ENCODE measurements around the gene SEMA5B. TPM values are rescaled to one million over a fixed set of nuclear protein-coding genes. Genes with fewer than 3 reads are reported as not detected.

The SEMA5B gene
- polyA plus RNA-seq, 1 donor (not counting 4 experiments of a cell fraction or from before 2014, with no cell fraction given): 0.04 TPM

DNA sequence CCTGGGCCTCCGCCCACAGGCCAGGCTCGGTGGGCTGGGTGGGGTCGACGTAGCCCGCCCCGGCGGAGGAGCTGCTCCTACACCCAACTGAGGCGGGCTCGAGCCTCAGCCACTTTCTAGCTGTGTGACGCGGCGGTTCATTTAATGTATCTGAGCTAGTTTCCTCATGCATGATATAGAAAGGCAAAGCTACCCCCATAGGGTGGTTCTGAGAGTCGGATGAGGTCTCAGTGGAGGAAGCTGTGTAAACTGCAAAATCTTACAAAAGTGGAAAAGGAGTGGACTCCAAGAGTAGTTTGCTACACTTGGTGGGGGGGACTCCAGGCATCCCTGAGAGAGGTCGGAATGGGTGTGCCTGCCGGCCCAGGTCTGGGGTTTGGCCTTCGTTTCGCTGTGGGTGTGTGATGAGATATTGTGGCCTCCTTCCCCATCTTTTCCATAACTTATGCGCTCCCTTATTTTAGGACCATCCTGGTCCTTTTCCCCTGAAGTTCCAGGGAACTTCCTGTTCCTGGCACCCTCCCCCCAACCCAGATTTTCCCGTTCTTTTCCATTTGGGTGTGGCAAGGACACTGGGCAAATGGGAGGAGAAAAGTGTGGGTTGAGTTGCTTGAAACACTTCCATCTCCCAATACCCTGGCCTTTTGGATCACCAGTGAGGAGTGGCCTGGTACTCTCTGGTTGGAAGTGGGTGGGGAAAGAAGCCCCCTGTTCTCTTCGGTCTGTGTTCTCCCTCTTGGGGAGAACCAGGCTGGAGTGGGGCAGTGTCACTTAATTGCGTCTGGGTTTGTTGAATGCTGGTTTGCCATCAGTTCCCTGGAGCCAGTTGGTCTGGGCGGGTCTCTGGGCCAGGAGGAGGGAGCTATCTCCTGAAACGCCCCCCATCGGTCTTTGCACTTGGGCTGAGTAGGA lies 40.4 kb upstream of the SEMA5B start:
- H3K27ac ChIP-seq (ENCODE audit: control insufficient read depth, insufficient read depth, low read length): peak overlapping the region; percentile 72
- peaks cover 21% of the 10 kb centered on the region for H4K20me1 ChIP-seq (ENCODE audit: control insufficient read depth, extremely low read depth, insufficient read depth, low read length)
- peak overlapping the region; percentile 72 for H2AFZ ChIP-seq (ENCODE audit: control insufficient read depth, low read length)
- peaks cover 60% of the 10 kb centered on the region for H3K79me2 ChIP-seq (ENCODE audit: control insufficient read depth, insufficient read depth, low read length)
- peak overlapping the region; percentile 87 for H3K9ac ChIP-seq (ENCODE audit: control insufficient read depth, extremely low read depth, insufficient read depth, low read length)
- TF ChIP-seq, protein P1, sequence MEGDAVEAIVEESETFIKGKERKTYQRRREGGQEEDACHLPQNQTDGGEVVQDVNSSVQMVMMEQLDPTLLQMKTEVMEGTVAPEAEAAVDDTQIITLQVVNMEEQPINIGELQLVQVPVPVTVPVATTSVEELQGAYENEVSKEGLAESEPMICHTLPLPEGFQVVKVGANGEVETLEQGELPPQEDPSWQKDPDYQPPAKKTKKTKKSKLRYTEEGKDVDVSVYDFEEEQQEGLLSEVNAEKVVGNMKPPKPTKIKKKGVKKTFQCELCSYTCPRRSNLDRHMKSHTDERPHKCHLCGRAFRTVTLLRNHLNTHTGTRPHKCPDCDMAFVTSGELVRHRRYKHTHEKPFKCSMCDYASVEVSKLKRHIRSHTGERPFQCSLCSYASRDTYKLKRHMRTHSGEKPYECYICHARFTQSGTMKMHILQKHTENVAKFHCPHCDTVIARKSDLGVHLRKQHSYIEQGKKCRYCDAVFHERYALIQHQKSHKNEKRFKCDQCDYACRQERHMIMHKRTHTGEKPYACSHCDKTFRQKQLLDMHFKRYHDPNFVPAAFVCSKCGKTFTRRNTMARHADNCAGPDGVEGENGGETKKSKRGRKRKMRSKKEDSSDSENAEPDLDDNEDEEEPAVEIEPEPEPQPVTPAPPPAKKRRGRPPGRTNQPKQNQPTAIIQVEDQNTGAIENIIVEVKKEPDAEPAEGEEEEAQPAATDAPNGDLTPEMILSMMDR (optimal IDR thresholded peaks at IDR 0.05 in 1 of 3, IDR thresholded peaks at IDR 0.05 in 1 of 3, conservative IDR thresholded peaks at IDR 0.05 in 1 of 3; ENCODE audit: extremely low read depth in 1 of 3, insufficient read depth in 2 of 3, low read length in 3 of 3): no peak
- dilution Hi-C loops (cut with MboI; ENCODE audit: extremely low pct_ligation_motif_present, low sequenced_read_pairs): no loop called here
- H3K36me3 ChIP-seq (ENCODE audit: control insufficient read depth in 2 of 2, extremely low read depth in 1 of 2, insufficient read depth in 2 of 2, low read length in 2 of 2): peaks cover 0 to 9% of the 10 kb centered on the region in 2 experiments
- H3K4me3 ChIP-seq (ENCODE audit: control insufficient read depth in 2 of 3, extremely low read depth in 1 of 3, insufficient read depth in 2 of 3, low read depth in 1 of 3, low read length in 3 of 3): peak overlapping the region; percentile 77 to 95 (median 86)
- peaks cover 11% of the 10 kb centered on the region for H3K9me1 ChIP-seq (ENCODE audit: control insufficient read depth, extremely low read depth, insufficient read depth, low read length)
- peak overlapping the region; percentile 70 for H3K4me2 ChIP-seq (ENCODE audit: control insufficient read depth, extremely low read depth, insufficient read depth, low read depth, low read length)
- DNase-seq (ENCODE audit: low read depth, low spot score): no peak
- peaks cover 22% of the 10 kb centered on the region for H3K4me1 ChIP-seq (ENCODE audit: control insufficient read depth, extremely low read depth, insufficient read depth, low read length)
- no peaks in the 10 kb centered on the region for H3K9me3 ChIP-seq (ENCODE audit: control insufficient read depth, low read depth, low read length)
- H3K27me3 ChIP-seq (ENCODE audit: control insufficient read depth, extremely low read depth, insufficient read depth, low read length): no peaks in the 10 kb centered on the region
- FAIRE-seq: no peak

DNA sequence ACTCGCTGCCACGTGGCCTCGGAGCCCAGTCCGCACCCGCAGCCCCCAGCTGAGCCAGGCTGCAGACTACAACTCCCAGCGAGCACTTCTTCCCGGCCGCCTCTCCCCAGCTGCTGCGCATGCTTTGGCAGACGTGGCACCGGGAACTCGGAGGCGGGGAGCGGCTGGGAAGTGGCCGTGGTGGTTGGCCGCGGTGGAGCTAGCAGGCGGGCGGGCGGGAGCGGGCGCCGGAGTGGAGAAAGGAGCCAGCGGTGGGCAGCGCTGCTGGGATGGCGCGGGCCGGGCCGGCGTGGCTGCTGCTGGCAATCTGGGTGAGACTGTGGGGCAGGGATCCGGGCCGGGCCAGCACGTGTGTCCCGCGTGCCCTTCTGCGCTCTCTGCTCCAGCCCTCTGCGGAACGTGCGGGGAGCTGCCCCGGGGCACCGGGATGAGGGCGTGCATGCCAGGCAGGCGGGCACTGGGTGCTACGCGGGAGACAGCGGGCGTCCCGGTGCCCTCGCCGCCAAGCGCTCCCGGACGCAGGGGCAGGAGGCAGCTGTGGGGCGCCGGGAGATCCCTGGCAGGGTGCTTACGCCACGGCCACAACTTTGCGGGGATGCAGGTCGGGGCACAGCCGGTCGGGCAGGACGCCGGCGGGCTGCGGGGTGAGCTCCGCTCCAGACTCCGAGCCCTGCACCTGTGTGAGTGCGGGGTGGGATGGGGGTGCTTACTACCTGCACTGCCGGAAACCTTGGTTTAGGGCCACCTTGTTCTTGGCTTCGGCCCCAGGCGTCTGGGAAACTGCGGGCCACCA lies 39.5 kb upstream of the SEMA5B start, which contains the start of gene PDIA5:
PDIA5 (plus strand) TSS at position 130 of the 793 bp plus-strand sequence; CDS start at position 270, 140 bp downstream.
- dilution Hi-C loops (cut with MboI; ENCODE audit: extremely low pct_ligation_motif_present, low sequenced_read_pairs): no loop called here

More for the DNA sequence above, 39.5 kb upstream of the SEMA5B start, which contains the start of gene PDIA5:
- peaks cover 0 to 8% of the 10 kb centered on the region in 2 experiments for H3K36me3 ChIP-seq (ENCODE audit: control insufficient read depth in 2 of 2, extremely low read depth in 1 of 2, insufficient read depth in 2 of 2, low read length in 2 of 2)
- FAIRE-seq (no peak), DNase-seq (ENCODE audit: low read depth, low spot score) (peak; percentile 36)
- peaks cover 51% of the 10 kb centered on the region for H3K79me2 ChIP-seq (ENCODE audit: control insufficient read depth, insufficient read depth, low read length)
- TF ChIP-seq, protein P1 (optimal IDR thresholded peaks at IDR 0.05 in 1 of 3, IDR thresholded peaks at IDR 0.05 in 1 of 3, conservative IDR thresholded peaks at IDR 0.05 in 1 of 3; ENCODE audit: extremely low read depth in 1 of 3, insufficient read depth in 2 of 3, low read length in 3 of 3): no peak
- no peak for TF ChIP-seq EZH2 (IDR thresholded peaks at IDR 0.05; ENCODE audit: low read length)
- H3K4me3 ChIP-seq (ENCODE audit: control insufficient read depth in 2 of 3, extremely low read depth in 1 of 3, insufficient read depth in 2 of 3, low read depth in 1 of 3, low read length in 3 of 3): peak within 1 kb of the TSS; percentile 77 to 95 (median 86)
- H3K27ac ChIP-seq (ENCODE audit: control insufficient read depth, insufficient read depth, low read length): peak within 1 kb of the TSS; percentile 72
- peak within 1 kb of the TSS; percentile 86 for H3K4me2 ChIP-seq (ENCODE audit: control insufficient read depth, extremely low read depth, insufficient read depth, low read depth, low read length)
- peak within 1 kb of the TSS; percentile 90 for H2AFZ ChIP-seq (ENCODE audit: control insufficient read depth, low read length)
- peaks cover 15% of the 10 kb centered on the region for H4K20me1 ChIP-seq (ENCODE audit: control insufficient read depth, extremely low read depth, insufficient read depth, low read length)
- H3K27me3 ChIP-seq (ENCODE audit: control insufficient read depth, extremely low read depth, insufficient read depth, low read length): no peaks in the 10 kb centered on the region
- H3K9me3 ChIP-seq (ENCODE audit: control insufficient read depth, low read depth, low read length): no peaks in the 10 kb centered on the region
- H3K9me1 ChIP-seq (ENCODE audit: control insufficient read depth, extremely low read depth, insufficient read depth, low read length): peaks cover 9% of the 10 kb centered on the region
- peaks cover 22% of the 10 kb centered on the region for H3K4me1 ChIP-seq (ENCODE audit: control insufficient read depth, extremely low read depth, insufficient read depth, low read length)
- H3K9ac ChIP-seq (ENCODE audit: control insufficient read depth, extremely low read depth, insufficient read depth, low read length): peak within 1 kb of the TSS; percentile 87
